GM19395 (cell line): Measurements from ENCODE around the gene ZNF530.

Experiments
- ATAC-seq: cut with Tn5 transposase; IDR thresholded peaks from one replicate; pipeline ENCODE4 v1.9.1; 2021; ENCODE audit warnings: mild to moderate bottlenecking, moderate library complexity; ENCODE audit not compliant: unreplicated experiment

Gene ZNF530

DNA sequence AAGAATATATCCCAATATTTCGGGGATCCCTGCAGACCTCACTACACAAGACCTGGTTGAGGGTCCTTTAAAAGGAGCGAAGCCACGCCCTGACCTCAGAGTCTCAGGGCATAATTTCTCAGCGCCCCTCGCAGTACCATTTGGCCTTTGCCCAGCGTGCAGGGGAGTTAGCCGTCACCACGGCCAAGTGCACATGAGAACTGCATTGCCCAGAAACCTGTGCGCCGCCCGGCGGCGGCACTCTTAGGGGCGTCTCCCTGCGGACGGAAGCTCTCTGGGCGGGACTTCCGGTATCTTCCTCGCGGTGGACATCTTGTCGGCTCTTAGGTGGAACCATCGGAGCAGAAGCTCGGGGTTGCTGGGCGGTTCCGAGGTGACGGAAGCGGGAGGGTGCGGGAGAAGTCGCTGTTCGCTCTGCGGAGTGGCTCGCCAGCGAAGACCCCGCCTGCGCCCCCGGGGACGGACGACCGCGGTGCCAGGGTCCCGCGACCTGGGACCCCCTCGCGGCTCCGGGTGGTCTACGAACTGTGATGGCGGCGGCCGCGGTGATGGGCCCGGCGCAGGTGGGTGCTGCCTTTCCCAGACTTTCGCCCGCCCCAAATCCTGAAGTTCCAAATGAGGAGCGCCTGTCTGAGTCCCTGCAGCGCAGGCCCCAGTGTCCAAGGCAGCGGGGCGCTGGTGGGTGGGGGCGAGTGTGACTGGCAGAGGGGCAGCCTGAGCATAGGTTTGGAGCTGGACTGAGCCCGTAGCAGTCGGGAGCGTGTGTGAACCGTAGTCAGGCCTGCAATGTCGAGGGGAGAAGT, 14.5 kb downstream of the ZNF530 start, which contains the start of gene ZNF134:
ZNF134 (plus strand) TSS at position 302 of the 803 bp plus-strand sequence. CDS start 5,227 bp downstream, outside the sequence.
- ATAC-seq: peak; percentile 99

DNA sequence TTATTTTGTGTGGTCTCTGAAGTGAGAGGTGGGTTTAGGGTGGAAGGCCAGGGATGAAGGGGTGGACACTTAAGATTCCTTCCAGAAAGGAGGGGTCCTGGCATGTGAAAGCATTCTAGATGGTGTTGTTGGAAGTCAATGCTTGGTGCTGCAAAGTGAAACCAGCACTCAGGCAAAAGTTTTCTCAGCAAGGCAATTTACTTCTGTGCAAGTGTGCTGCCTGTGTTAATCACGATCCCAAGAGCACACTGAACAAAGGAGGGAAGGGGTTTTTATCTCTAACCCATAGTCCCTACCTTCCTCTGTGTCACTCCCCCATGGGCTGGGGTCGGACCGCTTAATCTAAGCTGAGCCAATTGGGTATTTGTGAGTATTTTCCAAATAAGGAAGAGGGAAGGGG, 15.7 kb downstream of the ZNF530 start:
- no peak for ATAC-seq

DNA sequence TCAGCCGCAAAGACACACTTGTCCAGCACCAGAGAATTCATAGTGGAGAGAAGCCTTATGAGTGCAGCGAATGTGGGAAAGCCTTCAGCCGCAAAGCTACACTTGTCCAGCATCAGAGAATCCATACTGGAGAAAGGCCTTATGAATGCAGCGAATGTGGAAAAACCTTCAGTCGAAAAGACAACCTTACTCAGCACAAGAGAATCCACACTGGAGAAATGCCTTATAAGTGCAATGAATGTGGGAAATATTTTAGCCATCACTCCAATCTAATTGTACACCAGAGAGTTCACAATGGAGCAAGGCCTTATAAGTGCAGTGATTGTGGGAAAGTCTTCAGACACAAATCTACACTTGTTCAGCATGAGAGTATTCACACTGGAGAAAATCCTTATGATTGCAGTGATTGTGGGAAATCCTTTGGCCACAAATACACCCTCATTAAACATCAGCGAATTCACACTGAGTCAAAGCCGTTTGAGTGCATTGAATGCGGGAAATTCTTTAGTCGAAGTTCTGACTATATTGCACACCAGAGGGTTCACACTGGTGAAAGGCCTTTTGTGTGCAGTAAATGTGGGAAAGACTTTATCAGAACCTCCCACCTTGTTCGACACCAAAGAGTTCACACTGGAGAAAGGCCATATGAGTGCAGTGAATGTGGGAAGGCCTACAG, 21.1 kb downstream of the ZNF530 start:
- no peak for ATAC-seq

GRCh38 chr19:57623091-57623490, 23.4 kb downstream of the ZNF530 start:
- no peak for ATAC-seq

GRCh38 chr19:57632987-57633831, 33.5 kb downstream of the ZNF530 start, which contains the start of gene ZNF211:
Gene ZNF211, plus strand, starts transcription at chr19:57633168. Its CDS starts 179 bp downstream, at chr19:57633347.
- ATAC-seq: peak; percentile 97

GRCh38 chr19:57633832-57634131, 34.1 kb downstream of the ZNF530 start:
- ATAC-seq: no peak

- no peak for ATAC-seq
Observed at GRCh38 chr19:57637379-57637778, 37.7 kb downstream of the ZNF530 start.

GRCh38 chr19:57641715-57642234, 42.1 kb downstream of the ZNF530 start:
- no peak for ATAC-seq

DNA sequence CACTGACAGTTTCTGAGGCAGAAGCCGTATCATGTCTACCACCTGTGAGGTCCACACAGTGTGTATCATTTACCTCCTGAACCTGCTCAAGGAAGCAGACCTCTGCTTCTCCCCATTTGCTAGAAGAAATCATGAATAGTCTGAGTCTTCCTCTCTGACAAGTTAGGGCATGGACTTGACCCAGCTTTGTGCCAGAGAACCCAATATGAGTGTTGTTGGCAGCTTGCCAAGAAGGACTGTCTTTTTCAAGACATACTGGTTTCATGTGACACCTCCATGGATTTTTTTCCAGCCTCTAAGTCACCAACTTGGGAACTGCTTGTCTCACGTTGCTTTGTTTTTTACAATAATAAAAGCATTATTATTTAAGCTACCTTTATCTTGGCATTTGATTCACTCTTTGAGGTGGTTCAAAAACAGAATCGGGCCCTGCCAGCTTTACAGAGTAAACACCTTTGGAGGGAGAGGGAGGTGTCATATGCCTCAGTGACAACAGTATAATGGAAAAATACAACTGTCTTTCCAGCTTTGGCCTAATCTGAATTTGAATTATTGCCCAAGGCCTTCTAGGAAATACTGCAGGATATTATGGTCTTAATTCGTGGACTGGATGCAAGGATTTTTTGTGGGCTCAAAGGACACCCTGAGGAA, 42.8 kb downstream of the ZNF530 start:
- ATAC-seq: no peak

- no peak for ATAC-seq
Observed at GRCh38 chr19:57643734-57644133, 44.0 kb downstream of the ZNF530 start.

DNA sequence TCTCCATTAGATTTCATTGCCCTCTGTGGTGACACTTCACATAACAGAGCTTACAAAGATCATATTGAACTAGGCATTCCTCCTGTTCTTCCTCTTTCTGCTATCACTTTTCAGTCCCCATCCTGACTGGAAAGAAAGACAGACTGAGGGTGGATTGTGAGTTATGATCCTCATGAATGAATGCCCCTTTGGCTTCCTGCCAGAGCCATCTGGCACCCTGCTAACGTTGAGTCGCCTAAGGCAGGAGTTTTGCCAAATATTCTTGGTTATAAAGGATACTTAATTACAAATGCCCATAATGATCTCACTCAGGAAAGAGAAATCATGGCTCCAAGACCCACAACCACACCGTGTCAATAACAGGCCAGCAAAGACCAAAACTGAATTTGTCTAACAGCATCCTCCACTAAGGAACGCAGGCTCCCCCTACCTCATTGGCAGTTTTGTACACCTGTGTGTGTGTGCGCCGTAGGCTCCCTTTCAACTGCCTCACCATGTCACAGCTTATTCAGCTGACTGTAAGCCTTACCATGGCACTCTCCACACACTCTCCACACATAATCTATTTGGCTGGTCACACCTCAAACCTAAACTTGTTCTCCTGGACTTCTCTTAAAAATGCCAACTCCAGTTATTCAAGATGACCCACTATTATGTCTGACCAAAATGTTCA, 48.8 kb downstream of the ZNF530 start:
- no peak for ATAC-seq

DNA sequence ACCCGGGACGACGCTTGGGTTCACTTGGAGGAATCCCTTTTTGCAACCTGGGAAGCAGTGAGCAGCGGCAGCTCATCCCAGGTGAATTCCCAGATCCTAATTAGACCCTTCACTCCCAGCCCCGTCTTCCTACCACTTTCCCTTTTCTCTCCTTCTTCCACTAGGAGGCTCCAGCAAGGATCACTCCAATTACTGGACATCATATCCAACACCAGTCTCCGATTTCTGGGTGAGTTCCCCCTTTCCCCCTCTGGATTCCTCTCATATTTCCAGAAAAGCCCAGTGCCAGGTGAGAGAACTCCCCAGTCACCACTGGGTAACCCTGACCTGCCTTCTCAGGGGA, 51.9 kb downstream of the ZNF530 start:
- no peak for ATAC-seq

GRCh38 chr19:57653689-57654088, 54.0 kb downstream of the ZNF530 start:
- no peak for ATAC-seq

DNA sequence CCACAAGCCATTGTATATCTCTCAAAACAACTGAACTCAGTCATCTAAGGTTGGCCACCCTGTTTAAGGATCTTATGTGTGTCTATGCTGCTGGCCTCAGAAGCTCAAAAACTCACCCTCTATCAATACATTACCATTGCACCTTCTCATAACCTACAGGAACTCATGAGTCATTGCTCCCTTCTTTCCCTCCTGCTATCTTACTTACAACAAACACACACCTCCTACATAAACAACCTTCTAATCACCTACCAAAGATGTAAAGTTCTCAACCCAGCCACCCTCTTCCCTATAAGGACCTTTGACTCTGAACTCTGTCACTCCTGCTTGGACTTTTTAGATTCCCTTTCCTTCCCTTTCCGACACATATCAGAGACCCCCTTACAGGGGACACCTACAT, 55.8 kb downstream of the ZNF530 start:
- ATAC-seq: no peak

- no peak for ATAC-seq
Observed at GRCh38 chr19:57656346-57656745, 56.7 kb downstream of the ZNF530 start.
